NCI-H2107 treated with DMSO at 0.1 percent for 48 hours (cell line): ENCODE data around the gene NCLN.
"Not testable (repeated sequence)": the region's sequence is repeated elsewhere in the genome, so short reads cannot be mapped to it uniquely, and the experiment has no call there.

Experiments
- DNase-seq: peaks from one replicate; lab custom pipeline; 2025; ENCODE audit not compliant: unreplicated experiment; lab: John Stamatoyannopoulos, UW

NCLN gene

DNA sequence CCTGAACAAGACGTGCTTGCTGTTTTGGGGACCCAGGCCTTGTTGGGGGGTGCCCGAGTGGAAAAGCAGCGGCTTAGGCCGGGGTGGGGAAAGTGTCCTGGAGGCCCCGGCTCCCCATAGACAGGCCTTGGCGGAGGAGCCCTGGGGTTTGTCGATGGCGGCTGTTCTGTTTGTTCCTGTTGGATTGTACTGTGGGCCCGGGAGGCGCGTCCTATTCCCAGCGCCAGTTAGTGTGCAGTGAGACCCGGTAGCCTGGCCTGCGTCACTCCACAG, 11.1 kb downstream of the NCLN start:
- no peak for DNase-seq

DNA sequence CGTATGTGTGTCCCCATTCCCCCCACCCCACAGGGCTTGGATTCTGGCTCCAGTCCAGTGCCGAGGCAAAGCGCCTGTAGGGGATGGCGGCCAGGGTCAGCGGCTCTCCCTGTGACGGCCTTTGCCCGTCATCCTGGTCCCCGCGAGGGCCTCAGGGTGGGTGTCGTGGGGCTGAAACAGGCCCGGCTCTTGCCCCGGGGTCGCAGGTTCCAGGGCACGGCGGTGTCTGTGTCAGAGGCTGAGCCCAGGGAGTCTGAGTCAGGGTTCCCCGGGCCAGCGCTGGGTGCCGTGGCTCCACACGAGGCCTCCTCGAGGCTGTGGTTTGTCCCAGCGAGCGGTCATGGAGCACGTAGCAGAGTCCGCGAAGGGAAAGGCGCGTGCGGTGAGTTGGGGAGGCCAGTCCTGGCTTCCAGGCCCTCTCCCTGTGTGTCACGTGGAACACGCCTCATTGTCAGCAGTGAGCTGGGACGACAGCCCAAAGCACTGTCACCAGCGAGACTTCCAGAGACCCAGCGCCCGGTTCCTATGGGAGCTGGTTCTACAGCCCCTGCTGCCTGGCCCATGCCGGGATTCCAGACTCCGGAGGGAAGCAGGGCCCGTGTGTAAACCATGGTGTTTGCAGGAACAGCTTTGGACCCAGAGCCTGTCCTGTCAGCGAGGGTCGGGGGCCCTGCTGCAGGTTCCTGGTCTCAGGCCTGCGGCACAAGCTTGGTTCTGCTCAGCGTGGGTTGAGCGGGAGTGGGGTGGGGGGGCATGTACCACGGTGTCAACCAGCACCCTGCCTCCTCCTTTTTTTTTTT, 13.4 kb downstream of the NCLN start:
- DNase-seq: no peak

DNA sequence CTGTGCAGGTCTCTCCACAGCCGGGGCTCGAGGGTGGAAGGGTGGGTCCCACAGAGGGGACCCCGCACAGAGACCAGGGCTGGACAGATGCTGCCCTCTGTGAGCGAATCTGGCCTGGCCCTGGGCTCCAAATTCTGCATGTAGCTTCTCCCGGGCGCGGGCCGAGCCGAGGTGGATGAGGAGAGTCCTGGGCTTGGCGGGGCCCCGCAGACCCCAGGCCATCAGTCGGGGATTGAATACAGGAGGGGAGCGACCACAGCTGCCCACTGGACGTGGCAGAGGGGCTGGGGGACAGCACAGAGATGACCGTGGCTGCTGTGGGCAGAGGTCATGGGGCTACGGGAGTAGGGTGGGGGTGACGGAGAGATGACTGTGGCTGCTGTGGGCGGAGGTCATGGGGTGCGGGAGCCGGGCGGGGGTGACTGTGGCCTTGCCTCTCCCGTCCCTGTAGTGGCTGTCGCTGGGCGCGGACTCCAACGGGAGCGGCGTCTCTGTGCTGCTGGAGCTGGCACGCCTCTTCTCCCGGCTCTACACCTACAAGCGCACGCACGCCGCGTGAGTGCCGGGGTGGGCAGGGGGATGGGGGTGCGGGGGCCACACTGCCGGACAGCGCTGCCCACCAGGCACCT, 15.5 kb downstream of the NCLN start:
- no peak for DNase-seq

DNA sequence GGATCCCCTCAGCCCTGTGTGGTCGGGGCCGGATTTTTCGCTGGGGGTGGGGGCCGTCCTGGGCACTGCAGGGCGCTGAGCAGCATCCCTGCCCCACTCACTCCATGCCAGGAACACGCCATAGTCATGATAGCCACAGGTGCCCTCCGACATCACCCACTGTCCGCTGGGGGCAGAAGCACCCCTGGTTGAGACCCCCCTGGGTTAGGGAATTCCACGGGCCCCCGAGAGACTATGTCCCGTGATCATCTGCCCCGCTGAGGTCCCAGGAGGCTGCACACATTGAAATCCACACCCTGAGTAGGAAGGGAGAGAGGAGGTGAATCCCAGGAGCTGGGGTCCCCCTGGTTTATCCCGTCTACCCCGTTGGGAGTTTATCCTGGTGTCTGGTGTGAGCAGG, 16.2 kb downstream of the NCLN start:
- no peak for DNase-seq

DNA sequence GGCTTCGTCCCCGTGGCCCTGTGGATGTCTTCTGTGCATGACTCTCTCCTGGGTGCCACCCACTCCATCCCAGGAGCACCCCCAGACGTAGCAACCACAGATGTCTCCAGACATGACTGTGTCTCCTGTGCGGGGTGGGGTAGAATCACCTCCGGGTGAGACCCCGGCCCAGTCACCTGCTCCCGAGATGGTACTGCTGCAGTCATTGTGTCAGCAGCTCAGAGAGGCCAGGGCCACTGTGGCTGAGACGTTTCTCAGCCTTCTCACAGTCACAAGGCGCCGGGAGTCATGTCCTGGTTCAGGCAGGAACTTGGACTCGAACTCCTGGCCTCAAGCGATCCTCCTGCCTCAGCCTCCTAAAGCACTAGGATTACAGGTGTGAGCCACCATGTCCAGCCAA, 16.6 kb downstream of the NCLN start:
- DNase-seq: no peak

DNA sequence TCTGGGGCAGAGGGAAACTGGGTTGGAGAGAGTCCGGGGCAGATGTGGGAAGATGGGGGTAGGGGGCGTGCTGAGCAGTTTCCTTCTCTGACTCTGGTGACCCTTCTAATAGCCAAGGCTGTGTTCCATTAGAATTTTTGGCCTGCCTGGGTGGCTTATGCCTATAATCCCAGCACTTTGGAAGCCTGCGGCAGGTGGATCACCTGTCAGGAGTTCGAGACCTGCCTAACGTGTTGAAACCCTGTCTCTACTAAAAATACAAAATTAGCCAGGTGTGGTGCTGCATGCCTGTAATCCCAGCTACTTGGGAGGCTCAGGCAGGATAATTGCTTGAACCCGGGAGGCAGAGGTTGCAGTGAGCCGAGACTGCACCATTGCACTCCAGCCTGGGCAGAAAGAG, 17.2 kb downstream of the NCLN start:
- DNase-seq: not testable (repeated sequence)

DNA sequence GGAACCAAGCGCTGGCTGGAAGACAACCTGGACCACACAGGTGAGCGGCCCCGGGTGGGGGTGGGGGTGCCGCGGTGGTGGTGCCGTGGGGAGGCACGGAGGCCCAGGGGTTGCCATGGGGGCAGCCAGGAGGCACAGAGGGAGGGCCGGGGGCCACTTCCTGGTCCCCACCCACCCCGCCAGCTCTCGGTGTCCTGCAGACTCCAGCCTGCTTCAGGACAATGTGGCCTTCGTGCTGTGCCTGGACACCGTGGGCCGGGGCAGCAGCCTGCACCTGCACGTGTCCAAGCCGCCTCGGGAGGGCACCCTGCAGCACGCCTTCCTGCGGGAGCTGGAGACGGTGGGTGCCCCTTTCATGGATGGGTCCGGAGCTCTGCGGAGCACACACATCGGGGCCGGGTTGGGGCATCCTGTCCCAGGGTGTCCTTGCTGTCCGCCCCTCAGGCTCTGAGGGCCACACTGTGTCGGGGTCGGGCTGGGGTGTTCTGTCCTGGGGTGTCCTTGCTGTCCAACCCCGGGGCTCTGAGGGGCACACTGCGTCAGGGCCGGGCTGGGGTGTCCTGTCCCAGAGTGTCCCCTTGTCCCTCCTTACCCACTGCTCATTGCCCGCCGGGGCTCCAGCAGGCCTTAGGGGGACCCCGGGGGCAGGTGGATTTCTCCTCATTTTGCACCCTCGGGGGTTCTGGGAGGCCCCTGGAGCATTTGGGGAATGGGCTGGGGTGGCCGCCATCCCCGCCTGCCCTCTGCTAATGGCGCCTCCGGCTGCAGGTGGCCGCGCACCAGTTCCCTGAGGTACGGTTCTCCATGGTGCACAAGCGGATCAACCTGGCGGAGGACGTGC, 18.3 kb downstream of the NCLN start:
- DNase-seq: no peak

DNA sequence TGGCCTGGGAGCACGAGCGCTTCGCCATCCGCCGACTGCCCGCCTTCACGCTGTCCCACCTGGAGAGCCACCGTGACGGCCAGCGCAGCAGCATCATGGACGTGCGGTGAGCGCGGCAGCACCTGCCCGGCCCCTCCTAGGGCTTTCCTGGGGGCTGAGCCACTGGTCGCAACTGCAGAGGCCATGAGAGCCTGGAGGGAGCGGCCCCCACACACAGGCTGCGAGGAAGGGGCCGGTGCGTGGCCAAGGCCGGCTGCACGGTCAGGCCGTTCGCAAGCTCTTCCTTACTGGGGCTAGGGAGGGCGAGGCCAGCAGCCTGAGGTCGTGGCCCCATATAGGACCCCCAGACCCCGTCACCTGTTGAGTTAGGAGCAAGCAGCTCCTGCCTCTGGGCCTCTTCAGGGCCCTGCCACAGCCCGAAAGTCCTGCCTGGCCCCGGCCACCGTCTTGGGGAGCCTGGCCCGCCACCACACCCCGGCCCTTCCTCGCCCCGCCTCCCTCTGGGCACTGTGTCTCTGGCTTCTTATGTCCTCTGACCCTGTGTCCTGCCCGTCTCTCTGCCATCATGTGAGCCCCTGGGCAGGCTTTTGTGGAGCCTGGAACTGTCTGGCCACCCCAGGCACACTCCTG, 19.0 kb downstream of the NCLN start:
- DNase-seq: no peak

DNA sequence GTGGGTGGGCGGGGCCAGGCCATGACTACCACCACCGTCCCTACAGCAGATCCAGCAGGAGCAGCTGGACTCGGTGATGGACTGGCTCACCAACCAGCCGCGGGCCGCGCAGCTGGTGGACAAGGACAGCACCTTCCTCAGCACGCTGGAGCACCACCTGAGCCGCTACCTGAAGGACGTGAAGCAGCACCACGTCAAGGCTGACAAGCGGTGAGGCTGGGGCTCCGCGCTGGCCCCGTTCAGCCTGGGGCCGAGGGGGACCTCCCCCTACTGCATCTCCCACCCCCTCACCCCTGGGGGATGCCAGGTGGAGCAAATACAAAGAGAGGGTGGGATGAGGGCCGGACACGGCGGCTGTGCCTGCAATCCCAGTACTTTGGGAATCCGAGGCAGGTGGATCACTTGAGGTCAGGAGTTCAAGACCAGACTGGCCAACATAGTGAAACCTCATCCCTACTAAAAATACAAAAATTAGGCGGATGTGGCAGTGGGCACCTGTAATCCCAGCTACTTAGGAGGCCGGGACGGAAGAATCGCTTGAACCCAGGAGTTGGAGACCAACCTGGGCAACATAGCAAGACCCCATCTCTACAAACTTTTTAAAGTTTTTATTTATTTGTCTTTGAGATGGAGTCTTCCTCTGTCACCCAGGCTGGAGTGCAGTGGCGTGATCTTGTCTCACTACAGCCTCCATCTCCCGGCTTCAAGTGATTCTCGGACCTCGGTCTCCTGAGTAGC, 20.7 kb downstream of the NCLN start:
- no peak for DNase-seq

DNA sequence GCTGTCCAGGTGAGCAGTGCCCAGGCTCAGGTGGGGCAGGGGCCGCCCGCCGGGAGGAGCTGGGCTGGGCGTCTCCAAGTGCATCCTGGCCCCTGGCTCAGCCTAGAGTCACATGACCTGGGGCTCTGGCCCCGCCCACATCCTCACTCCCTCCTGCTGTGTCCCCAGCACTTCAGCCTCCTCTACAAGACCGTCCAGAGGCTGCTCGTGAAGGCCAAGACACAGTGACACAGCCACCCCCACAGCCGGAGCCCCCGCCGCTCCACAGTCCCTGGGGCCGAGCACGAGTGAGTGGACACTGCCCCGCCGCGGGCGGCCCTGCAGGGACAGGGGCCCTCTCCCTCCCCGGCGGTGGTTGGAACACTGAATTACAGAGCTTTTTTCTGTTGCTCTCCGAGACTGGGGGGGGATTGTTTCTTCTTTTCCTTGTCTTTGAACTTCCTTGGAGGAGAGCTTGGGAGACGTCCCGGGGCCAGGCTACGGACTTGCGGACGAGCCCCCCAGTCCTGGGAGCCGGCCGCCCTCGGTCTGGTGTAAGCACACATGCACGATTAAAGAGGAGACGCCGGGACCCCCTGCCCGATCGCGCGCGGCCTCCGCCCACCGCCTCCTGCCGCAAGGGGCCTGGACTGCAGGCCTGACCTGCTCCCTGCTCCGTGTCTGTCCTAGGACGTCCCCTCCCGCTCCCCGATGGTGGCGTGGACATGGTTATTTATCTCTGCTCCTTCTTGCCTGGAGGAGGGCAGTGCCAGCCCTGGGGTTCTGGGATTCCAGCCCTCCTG, 21.9 kb downstream of the NCLN start:
- no peak for DNase-seq

DNA sequence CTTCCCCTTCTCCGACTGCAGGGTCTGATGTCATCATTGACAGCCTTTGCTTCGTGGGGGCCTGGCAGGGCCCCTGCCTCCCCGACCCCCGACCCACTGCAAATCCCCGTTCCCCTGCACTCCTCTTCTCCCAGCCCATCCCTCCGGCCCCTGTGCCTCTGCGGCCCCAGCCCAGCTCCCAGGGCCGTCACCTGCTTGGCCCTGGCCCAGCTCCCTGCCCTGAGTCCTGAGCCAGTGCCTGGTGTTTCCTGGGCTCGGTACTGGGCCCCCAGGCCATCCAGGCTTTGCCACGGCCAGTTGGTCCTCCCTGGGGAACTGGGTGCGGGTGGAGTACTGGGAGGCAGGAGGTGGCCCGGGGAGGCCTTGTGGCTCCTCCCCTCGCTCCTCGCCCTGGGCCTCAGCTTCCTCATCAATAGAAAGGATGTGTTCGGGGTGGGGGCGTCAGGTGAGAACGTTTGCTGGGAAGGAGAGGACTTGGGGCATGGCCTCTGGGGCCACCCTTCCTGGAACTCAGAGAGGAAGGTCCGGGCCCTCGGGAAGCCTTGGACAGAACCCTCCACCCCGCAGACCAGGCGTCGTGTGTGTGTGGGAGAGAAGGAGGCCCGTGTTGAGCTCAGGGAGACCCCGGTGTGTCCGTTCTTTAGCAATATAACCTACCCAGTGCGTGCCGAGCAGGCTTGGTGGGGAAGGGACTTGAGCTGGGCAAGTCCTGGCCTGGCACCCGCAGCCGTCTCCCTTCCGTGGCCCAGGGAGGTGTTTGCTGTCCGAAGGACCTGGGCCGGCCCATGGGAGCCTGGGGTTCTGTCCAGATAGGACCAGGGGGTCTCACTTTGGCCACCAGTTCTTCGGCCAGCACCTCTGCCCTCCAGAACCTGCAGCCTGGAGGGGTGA, 22.8 kb downstream of the NCLN start:
- no peak for DNase-seq

DNA sequence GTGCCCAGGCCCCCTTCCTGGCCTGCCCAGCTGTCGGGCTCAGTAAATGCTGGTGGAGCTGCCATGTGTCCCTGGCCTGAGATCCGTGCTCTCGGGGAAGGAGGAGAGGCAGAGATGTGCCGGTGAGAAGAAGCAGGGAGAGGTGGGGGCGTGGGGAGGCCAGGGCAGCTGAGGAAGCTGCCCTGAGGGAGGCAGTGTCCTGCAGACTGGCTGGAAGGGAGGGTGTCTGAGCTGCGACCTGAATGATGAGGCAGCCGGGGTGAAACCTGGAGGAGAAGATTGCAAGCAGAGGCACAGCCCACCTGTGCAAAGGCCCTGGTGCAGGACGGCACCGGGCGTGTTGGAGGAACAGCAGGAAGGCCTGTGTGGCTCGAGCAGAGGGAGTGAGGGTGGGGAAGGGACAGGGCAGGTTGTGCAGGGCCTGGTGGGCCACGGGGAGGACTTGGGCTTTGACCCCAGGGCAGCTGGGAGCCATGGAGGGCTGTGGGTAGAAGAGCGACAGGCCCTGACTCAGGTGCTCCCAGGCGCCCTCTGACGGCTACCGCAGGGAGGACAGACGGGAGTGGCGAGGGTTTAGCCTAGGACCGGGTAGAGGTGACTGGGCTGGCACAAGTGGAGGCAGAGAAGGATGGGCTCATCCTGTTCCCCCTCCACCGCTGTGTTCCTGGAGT, 24.8 kb downstream of the NCLN start:
- DNase-seq: no peak

DNA sequence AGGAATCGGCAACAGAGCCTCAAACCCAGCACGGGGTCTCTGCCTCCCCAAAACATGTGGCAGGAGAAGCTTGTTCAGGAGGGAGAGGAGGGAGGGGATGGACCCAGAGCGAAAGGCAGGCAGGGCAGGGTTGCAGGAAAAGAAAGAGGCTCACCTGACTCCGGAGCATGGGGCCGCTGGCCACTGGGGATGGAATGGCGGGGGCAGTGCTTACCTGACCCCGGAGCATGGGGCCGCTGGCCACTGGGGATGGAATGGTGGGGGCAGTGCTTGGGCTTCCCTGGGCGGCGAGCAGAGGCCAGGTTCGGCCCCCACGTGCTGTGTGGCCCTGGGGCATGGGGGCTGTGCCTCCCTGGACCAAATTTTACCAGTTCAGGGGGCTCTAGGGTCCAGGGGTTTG, 25.5 kb downstream of the NCLN start:
- no peak for DNase-seq

DNA sequence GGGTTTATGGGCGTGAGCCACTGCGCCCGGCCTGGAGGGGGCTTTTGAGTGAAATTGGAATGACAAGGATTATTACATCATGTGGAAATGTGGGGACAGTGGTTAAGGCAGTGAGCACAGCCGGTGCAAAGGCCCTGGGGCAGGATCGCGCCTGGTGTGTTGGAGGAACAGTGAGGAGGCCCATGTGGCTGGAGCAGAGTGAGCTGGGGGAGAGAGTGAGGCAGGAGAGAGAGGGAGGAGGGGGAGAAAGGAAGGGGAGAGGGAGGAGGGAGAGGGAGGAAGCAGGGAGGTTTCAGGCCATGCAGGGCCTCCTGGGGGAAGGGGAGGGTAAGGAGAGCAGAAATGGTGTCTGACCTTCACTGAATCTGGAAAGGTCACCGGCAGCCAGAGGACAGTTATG, 27.4 kb downstream of the NCLN start:
- DNase-seq: no peak

DNA sequence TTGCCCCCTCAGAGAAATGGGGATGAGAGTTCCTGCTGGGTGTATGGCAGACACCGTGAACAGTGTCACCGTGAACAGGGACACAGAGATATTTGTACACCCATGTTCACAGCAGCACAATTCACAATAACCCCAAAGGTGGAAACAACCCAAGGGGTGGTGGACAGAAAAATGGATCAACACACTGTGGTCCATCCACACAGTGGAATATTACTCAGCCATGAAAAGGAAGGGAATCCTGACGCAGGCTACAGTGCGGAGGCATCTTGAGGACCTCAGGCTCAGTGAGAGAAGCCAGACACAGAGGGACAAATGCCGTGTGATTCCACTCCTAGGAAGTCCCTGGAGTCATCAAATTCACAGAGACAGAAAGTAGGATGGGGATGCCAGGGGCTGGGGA, 31.1 kb downstream of the NCLN start:
- DNase-seq: no peak

DNA sequence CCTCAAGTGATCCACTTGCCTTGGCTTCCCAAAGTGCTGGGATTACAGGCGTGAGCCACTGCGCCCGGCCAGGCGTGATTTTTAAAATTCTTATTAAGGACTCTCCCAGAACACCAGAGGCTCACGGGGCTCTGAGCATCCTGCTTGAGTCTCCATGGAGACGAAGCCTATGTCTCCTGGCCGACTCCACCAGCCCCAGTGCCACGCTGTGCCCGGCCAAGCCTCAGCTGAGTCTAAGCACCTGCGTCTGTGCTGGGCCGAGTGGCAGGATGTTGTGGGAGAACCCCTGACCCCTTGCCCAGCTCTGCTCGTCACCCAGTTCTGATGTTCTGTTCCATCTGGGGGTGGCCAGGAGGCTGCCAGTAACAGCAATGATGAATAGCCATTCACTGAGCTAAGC, 34.8 kb downstream of the NCLN start:
- DNase-seq: no peak

DNA sequence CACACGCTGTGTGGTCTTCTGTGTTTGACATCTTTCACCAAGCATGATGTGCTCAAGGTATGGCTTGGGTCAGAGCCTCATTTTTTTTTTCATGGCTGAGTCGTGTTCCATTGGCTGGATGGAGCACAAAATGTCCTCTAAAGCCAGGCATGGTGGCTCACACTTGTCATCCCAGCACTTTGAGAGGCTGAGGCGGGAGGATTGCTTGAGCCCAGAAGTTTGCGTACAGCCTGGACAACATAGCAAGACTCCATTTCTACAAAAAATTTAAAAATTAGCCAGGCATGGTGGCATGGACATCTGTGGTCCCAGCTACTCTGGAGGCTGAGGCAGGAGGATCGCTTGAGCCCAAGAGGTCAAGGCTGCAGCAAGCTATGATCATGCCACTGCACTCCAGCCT, 35.8 kb downstream of the NCLN start:
- not testable (repeated sequence) for DNase-seq

DNA sequence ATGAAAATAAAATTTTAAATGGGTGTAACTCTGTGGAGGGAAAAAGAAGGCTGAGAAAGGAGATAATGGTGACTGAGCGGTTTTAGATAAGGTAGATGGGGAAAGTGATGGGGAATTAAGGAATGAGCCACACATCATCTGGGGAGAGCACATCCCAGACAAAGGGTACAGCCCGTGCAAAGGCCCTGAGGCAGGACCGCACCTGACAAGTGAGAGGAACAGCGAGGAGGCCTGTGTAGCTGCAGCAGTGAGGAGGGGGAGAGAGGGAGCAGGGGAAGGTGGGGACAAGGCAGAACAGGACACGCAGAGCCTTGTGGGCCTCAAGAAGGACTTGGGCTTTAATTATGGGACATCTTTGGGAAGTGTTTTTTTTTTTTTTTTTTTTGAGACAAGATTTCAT, 37.0 kb downstream of the NCLN start:
- no peak for DNase-seq
